WI38 (cell line): ENCODE measurements around the gene SLC29A3.

ENCODE experiments used
- H3K4me3 ChIP-seq: 2 replicates; pipeline ENCODE4 v1.5.1; 2011; ENCODE audit warnings: low read depth, mild to moderate bottlenecking, control low read depth, low read length
- CTCF ChIP-seq: IDR thresholded peaks from 2 replicates; pipeline ENCODE4 v1.5.1; 2012; ENCODE audit warnings: low read depth, mild to moderate bottlenecking, control low read depth, low read length

The SLC29A3 gene

GRCh38 chr10:71324743-71325142 lies 5.7 kb downstream of the SLC29A3 start:
- no peak overlapping the region for H3K4me3 ChIP-seq
- no peak for TF ChIP-seq CTCF

GRCh38 chr10:71325267-71325666 lies 6.2 kb downstream of the SLC29A3 start:
- H3K4me3 ChIP-seq = no peak overlapping the region
- TF ChIP-seq CTCF = no peak

GRCh38 chr10:71326464-71326881 lies 7.4 kb downstream of the SLC29A3 start:
- TF ChIP-seq CTCF = no peak
- H3K4me3 ChIP-seq = no peak overlapping the region

- TF ChIP-seq CTCF = no peak
- no peak overlapping the region for H3K4me3 ChIP-seq
Observed at GRCh38 chr10:71330789-71331404, 11.8 kb downstream of the SLC29A3 start.

- no peak for TF ChIP-seq CTCF
Observed at GRCh38 chr10:71331736-71332135, 12.7 kb downstream of the SLC29A3 start.

GRCh38 chr10:71332466-71332865 lies 13.4 kb downstream of the SLC29A3 start:
- no peak for TF ChIP-seq CTCF
- H3K4me3 ChIP-seq = no peak overlapping the region

More at GRCh38 chr10:71331736-71332135, 12.7 kb downstream of the SLC29A3 start:
- H3K4me3 ChIP-seq = no peak overlapping the region

GRCh38 chr10:71333129-71333887 lies 14.2 kb downstream of the SLC29A3 start:
- no peak overlapping the region for H3K4me3 ChIP-seq
- TF ChIP-seq CTCF = no peak
